Measurements from ENCODE around the gene ARL15. TPM values are rescaled to one million over a fixed set of nuclear protein-coding genes. Genes with fewer than 3 reads are reported as not detected.

Gene ARL15
- total and polyA plus RNA-seq, 2 donors (not counting 3 experiments of a cell fraction or from before 2014, with no cell fraction given): 11.9 to 24.4 TPM

DNA sequence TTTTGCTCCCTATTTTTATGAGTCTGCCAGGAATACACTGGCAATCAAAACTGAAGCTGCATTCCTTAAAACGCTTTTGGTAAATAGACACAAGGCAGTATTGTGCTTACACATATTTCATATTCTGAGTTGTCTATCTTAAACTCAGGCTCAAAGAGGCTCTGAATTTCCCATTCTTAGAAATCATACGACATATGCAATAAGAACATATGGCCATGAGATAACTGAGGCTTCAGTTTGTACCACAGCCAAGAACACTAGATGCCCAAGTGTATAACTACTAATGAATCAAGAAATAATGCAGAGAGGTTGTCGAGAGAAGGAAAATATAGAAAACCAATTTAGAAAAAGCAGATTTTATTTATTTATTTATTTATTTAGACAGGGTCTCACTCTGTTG, 392.5 kb downstream of the ARL15 start:
- intact Hi-C loops (cut with micrococcal nuclease): no loop called here
- Histone ChIP-seq H3K4me1 (ENCODE audit: control insufficient read depth, extremely low read depth, insufficient read depth, low read length) (no peaks in the 10 kb centered on the region), H3K4me2 (ENCODE audit: insufficient read depth, low read length) (no peak overlapping the region), H3K4me3 (replicated peaks in 1 of 3; ENCODE audit: insufficient read depth in 1 of 3, low read depth in 1 of 3, low read length in 3 of 3) (no peak overlapping the region), H4K20me1 (replicated peaks; ENCODE audit: control insufficient read depth, extremely low read depth, insufficient read depth, low read length) (no peaks in the 10 kb centered on the region), H3K9me3 (replicated peaks; ENCODE audit: control insufficient read depth, insufficient read depth, low read length) (no peaks in the 10 kb centered on the region), H2AFZ (ENCODE audit: low read depth, low read length) (no peak overlapping the region), H3K9ac (replicated peaks; ENCODE audit: extremely low read depth, insufficient read depth, low read length) (no peak overlapping the region), H3K79me2 (ENCODE audit: control insufficient read depth, insufficient read depth, low read length) (no peaks in the 10 kb centered on the region), H3K27ac (ENCODE audit: insufficient read depth, low read depth, low read length) (no peak overlapping the region), H3K27me3 (ENCODE audit: control insufficient read depth in 2 of 2, insufficient read depth in 2 of 2, low read length in 2 of 2) (no peaks in the 10 kb centered on the region), H3K9me1 (replicated peaks; ENCODE audit: control insufficient read depth, extremely low read depth, insufficient read depth, low read length) (no peaks in the 10 kb centered on the region), H3K36me3 (ENCODE audit: control insufficient read depth in 2 of 2, extremely low read depth in 1 of 2, insufficient read depth in 2 of 2, low read length in 2 of 2) (no peaks in the 10 kb centered on the region)
- DNase-seq (ENCODE audit: low read depth, low spot score) (no peak), FAIRE-seq (no peak)
- dilution Hi-C loops (cut with MboI; ENCODE audit: extremely low pct_ligation_motif_present, low sequenced_read_pairs): no loop called here
- ChIA-PET POLR2A (no interaction called here), CTCF (interaction anchor here (1.0 to 1.5 kb wide), 4 partner anchors 12 to 655 kb away, joined by 3 to 4 read pairs (median 4); no protein-coding TSS in a partner anchor)
- BruUV-seq (replicated peaks): no TSS peak
- TF ChIP-seq POLR2A (IDR thresholded peaks at IDR 0.05; ENCODE audit: low read depth, low read length): no peak
- TF ChIP-seq GATA2 (IDR thresholded peaks at IDR 0.05; ENCODE audit: insufficient read depth, insufficient read length, low read depth, low read length): no peak
- no peak for TF ChIP-seq MYC (IDR thresholded peaks at IDR 0.05; ENCODE audit: low read depth, low read length)
- TF ChIP-seq POLR2AphosphoS5 (IDR thresholded peaks at IDR 0.05; ENCODE audit: insufficient read depth, low read depth, low read length): no peak
- TF ChIP-seq, protein P1, sequence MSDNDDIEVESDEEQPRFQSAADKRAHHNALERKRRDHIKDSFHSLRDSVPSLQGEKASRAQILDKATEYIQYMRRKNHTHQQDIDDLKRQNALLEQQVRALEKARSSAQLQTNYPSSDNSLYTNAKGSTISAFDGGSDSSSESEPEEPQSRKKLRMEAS (IDR thresholded peaks at IDR 0.05; ENCODE audit: insufficient read depth, insufficient read length): no peak
- no peak for TF ChIP-seq EZH2 (IDR thresholded peaks at IDR 0.05; ENCODE audit: borderline replicate concordance, low read depth, low read length, severe bottlenecking)
- TF ChIP-seq, protein P2, sequence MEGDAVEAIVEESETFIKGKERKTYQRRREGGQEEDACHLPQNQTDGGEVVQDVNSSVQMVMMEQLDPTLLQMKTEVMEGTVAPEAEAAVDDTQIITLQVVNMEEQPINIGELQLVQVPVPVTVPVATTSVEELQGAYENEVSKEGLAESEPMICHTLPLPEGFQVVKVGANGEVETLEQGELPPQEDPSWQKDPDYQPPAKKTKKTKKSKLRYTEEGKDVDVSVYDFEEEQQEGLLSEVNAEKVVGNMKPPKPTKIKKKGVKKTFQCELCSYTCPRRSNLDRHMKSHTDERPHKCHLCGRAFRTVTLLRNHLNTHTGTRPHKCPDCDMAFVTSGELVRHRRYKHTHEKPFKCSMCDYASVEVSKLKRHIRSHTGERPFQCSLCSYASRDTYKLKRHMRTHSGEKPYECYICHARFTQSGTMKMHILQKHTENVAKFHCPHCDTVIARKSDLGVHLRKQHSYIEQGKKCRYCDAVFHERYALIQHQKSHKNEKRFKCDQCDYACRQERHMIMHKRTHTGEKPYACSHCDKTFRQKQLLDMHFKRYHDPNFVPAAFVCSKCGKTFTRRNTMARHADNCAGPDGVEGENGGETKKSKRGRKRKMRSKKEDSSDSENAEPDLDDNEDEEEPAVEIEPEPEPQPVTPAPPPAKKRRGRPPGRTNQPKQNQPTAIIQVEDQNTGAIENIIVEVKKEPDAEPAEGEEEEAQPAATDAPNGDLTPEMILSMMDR (IDR thresholded peaks at IDR 0.05; ENCODE audit: extremely low read depth in 1 of 2, insufficient read depth in 1 of 2, low read depth in 1 of 2, low read length in 2 of 2): no peak
- TF ChIP-seq FOS (IDR thresholded peaks at IDR 0.05; ENCODE audit: borderline replicate concordance, insufficient read depth, low read length): no peak
- TF ChIP-seq JUN (IDR thresholded peaks at IDR 0.05; ENCODE audit: borderline replicate concordance, insufficient read depth, insufficient read length, low read depth): no peak

Measured in endothelial cell of umbilical vein (primary cell).